Measurements from ENCODE around the gene SLC17A8.

The SLC17A8 gene

GRCh38 chr12:100388382-100388781 is 31.5 kb downstream of the SLC17A8 start:
- ATAC-seq = no peak
- TF ChIP-seq ZNF565 (CRISPR knock-in tag; conservative IDR thresholded peaks at IDR 0.05; ENCODE audit: low read depth) (no peak), ZNF8 (CRISPR knock-in tag; IDR thresholded peaks at IDR 0.05) (no peak), POU6F1 (CRISPR knock-in tag; IDR thresholded peaks at IDR 0.05; ENCODE audit: borderline replicate concordance, low read depth) (no peak)

- ATAC-seq = no peak
- no peak for TF ChIP-seq GLIS3 (CRISPR knock-in tag; IDR thresholded peaks at IDR 0.05)
- TF ChIP-seq ISL1 (CRISPR knock-in tag; IDR thresholded peaks at IDR 0.05) = no peak
- no peak for TF ChIP-seq ZFP30 (CRISPR knock-in tag; IDR thresholded peaks at IDR 0.05)
- TF ChIP-seq RARB (CRISPR knock-in tag; IDR thresholded peaks at IDR 0.05) = no peak
- TF ChIP-seq ESRRG (CRISPR knock-in tag; IDR thresholded peaks at IDR 0.05) = no peak
- TF ChIP-seq ZNF8 (CRISPR knock-in tag; IDR thresholded peaks at IDR 0.05) = no peak
- TF ChIP-seq ZFP3 (CRISPR knock-in tag; IDR thresholded peaks at IDR 0.05) = no peak
- no peak for TF ChIP-seq BACH2 (CRISPR knock-in tag; IDR thresholded peaks at IDR 0.05; ENCODE audit: borderline replicate concordance)
- no peak for TF ChIP-seq OSR1 (CRISPR knock-in tag; IDR thresholded peaks at IDR 0.05)
- TF ChIP-seq ARNTL (CRISPR knock-in tag; IDR thresholded peaks at IDR 0.05; ENCODE audit: borderline replicate concordance, low read depth) = no peak
- no peak for TF ChIP-seq ZC3H10 (CRISPR knock-in tag; IDR thresholded peaks at IDR 0.05)
- TF ChIP-seq POU6F1 (CRISPR knock-in tag; IDR thresholded peaks at IDR 0.05; ENCODE audit: borderline replicate concordance, low read depth) = no peak
- no peak for TF ChIP-seq CREB5 (CRISPR knock-in tag; IDR thresholded peaks at IDR 0.05; ENCODE audit: low read depth)
- TF ChIP-seq TSHZ2 (CRISPR knock-in tag; IDR thresholded peaks at IDR 0.05) = no peak
- no peak for TF ChIP-seq SNAI2 (CRISPR knock-in tag; IDR thresholded peaks at IDR 0.05)
- TF ChIP-seq ZNF70 (CRISPR knock-in tag; IDR thresholded peaks at IDR 0.05) = no peak
- no peak for TF ChIP-seq TCF4 (CRISPR knock-in tag; IDR thresholded peaks at IDR 0.05; ENCODE audit: borderline replicate concordance)
- TF ChIP-seq ZNF565 (CRISPR knock-in tag; conservative IDR thresholded peaks at IDR 0.05; ENCODE audit: low read depth) = no peak
- TF ChIP-seq PPARA (CRISPR knock-in tag; IDR thresholded peaks at IDR 0.05; ENCODE audit: borderline replicate concordance) = no peak
- TF ChIP-seq TOX (CRISPR knock-in tag; IDR thresholded peaks at IDR 0.05; ENCODE audit: borderline replicate concordance) = no peak
These were observed 35.0 kb downstream of the SLC17A8 start for GRCh38 chr12:100391856-100392255.

- ATAC-seq = no peak
- no peak for TF ChIP-seq BACH2 (CRISPR knock-in tag; IDR thresholded peaks at IDR 0.05; ENCODE audit: borderline replicate concordance)
- no peak for TF ChIP-seq ZFP3 (CRISPR knock-in tag; IDR thresholded peaks at IDR 0.05)
- no peak for TF ChIP-seq CSDC2 (CRISPR knock-in tag; IDR thresholded peaks at IDR 0.05)
- TF ChIP-seq OSR1 (CRISPR knock-in tag; IDR thresholded peaks at IDR 0.05) = no peak
- TF ChIP-seq CSRNP3 (CRISPR knock-in tag; IDR thresholded peaks at IDR 0.05) = no peak
- TF ChIP-seq ZC3H10 (CRISPR knock-in tag; IDR thresholded peaks at IDR 0.05) = no peak
- TF ChIP-seq PATZ1 (CRISPR knock-in tag; IDR thresholded peaks at IDR 0.05; ENCODE audit: borderline replicate concordance) = no peak
- TF ChIP-seq RARB (CRISPR knock-in tag; IDR thresholded peaks at IDR 0.05) = no peak
- no peak for TF ChIP-seq ZFP30 (CRISPR knock-in tag; IDR thresholded peaks at IDR 0.05)
- TF ChIP-seq ZNF565 (CRISPR knock-in tag; conservative IDR thresholded peaks at IDR 0.05; ENCODE audit: low read depth) = no peak
These were observed 36.3 kb downstream of the SLC17A8 start for GRCh38 chr12:100393200-100393599.

All from SK-N-SH treated with all-trans-retinoic acid at 6 μM for 48 hours (cell line).